GM19023 (cell line): ENCODE data around the gene PEG3.

Experiments
- ATAC-seq: cut with Tn5 transposase; IDR thresholded peaks from one replicate; pipeline ENCODE4 v1.9.1; 2021; ENCODE audit warnings: mild to moderate bottlenecking, moderate library complexity; ENCODE audit not compliant: unreplicated experiment

Gene PEG3

GRCh38 chr19:56811480-56811879 lies 29.0 kb downstream of the PEG3 start:
- ATAC-seq = no peak

GRCh38 chr19:56810260-56810659 lies 30.3 kb downstream of the PEG3 start:
- ATAC-seq = no peak

- no peak for ATAC-seq
Measured at GRCh38 chr19:56808717-56809392, 31.7 kb downstream of the PEG3 start.

GRCh38 chr19:56806639-56807038 lies 33.9 kb downstream of the PEG3 start:
- no peak for ATAC-seq
